GM12865 (cell line): ENCODE data around the gene DPYD.

ENCODE experiments used
- DNase-seq: peaks from one replicate; pipeline ENCODE4 v3.0.0; 2010; ENCODE audit warnings: low read depth
- H3K4me3 ChIP-seq: 2 replicates; pipeline ENCODE4 v1.5.1; 2011; ENCODE audit warnings: mild to moderate bottlenecking, low read depth, low read length, control low read depth
- TF ChIP-seq, protein P1 (sequence below): IDR thresholded peaks from 2 replicates; pipeline ENCODE4 v1.5.1; 2011; ENCODE audit warnings: low read length, control low read depth, low read depth, inconsistent platforms; ENCODE audit not compliant: insufficient read depth; ENCODE audit errors: missing control alignments

DPYD gene

DNA sequence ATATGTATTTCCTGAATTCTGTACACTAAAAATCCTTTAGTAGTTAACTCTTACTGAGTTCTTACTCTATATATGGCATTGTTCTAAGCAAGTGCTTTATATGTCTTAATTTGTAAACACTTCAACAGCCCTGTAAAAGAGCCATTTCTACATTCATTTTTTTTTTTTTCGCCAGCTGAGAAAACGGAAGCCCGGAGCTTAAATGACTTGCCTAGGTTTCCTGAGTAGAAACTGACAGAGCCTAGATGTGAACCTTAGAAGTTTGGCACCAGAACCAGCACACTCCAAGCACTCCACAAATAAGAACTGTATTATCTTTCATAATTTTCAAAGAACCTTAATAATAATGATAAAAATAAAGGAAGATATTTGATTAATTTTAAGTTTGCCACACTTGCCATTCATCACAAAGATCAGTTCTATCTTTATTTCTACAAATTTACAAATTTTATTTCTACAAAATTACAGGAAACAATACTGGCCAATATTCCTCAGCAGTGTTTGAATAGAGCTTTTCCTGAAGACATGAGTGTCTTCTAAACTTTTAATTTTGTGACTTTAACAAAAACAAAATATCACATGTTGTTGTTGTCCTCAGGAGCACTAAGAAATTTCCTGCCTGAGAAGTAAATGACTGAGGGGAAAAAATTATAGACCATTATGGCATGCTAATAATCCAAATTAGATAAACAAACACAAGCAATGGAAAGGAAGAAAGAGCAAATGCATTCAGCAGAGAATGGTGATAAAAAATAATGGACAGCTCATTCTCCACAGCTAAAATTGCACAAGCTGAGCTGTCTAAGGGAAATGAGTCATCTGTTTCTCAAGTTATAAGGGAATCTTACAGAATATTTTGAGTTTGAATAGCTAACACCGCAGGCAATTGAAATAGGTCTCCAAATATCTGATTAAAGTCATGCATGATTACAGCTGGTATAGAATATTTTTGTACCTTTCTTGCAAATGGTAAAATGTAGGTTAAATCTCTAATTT is 71.2 kb downstream of the DPYD start:
- DNase-seq = peak; percentile 45
- peak overlapping the region; percentile 46 for H3K4me3 ChIP-seq
- TF ChIP-seq, protein P1, sequence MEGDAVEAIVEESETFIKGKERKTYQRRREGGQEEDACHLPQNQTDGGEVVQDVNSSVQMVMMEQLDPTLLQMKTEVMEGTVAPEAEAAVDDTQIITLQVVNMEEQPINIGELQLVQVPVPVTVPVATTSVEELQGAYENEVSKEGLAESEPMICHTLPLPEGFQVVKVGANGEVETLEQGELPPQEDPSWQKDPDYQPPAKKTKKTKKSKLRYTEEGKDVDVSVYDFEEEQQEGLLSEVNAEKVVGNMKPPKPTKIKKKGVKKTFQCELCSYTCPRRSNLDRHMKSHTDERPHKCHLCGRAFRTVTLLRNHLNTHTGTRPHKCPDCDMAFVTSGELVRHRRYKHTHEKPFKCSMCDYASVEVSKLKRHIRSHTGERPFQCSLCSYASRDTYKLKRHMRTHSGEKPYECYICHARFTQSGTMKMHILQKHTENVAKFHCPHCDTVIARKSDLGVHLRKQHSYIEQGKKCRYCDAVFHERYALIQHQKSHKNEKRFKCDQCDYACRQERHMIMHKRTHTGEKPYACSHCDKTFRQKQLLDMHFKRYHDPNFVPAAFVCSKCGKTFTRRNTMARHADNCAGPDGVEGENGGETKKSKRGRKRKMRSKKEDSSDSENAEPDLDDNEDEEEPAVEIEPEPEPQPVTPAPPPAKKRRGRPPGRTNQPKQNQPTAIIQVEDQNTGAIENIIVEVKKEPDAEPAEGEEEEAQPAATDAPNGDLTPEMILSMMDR = no peak

GRCh38 chr1:97845805-97846204 is 75.0 kb downstream of the DPYD start:
- TF ChIP-seq, protein P1 = no peak
- H3K4me3 ChIP-seq = no peak overlapping the region
- no peak for DNase-seq

DNA sequence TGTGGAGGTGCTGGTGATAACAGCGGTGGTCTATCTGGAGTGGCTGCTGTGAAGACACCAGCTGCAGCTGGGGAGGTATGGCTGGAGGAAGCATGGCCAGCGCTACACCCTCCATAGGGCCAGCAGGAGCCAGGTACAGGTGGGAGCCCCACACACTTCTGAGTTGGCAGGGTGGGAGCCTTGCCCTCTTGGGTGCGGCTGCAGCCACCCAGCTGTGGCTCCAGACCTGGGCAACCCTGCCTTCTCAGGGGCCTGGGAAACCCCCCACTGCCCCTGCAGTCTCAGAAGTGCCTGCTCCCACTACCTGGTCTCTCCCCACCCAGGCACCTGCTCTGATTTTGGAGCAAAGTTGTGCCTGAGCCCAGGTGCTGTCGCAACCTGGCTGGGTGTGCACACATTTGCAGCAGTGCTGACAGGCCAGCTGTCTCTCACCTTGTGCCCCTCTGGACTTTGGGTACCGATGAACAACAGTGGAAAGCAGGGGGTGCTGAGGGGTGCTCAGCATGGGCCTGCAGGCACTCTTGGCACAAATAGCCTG is 76.2 kb downstream of the DPYD start:
- H3K4me3 ChIP-seq = no peak overlapping the region
- TF ChIP-seq, protein P1 = no peak
- no peak for DNase-seq

DNA sequence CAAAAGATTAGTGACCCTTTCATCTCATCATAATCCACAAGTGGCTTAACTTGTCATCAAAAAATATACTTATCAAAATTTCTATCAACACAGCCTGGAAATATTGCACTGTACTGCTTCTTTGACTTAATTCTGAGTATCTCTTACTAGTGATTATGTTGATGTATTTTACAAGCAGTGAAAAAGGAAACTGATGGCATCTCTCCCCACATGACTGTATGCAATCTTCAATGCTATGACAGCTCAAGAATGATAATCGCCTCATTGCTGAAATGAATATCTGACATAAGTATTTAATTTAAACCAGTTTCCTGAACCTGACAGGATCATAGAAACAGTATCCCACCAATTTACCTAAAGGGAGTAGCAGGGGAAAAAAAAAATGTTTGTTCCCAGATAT is 79.5 kb downstream of the DPYD start:
- TF ChIP-seq, protein P1 = no peak
- DNase-seq = no peak
- no peak overlapping the region for H3K4me3 ChIP-seq

DNA sequence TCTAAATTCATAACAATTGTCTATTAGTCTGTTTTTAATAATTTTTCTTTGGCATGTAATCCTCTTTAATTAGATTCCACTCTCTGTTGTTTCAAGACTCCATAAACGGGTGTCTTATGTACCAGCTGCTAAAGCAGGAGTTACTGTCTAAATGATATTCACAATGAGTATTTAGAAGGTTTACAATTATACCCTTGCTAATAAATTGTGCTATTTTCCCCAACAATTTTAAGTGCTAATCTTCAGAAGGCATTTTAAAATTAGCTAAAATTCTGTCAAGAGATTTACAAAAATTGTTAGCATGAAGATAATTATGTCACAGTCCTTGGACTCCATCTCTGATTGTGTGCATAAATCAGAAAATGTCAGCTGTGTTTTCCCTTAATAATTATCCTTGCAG is 83.7 kb downstream of the DPYD start:
- H3K4me3 ChIP-seq = no peak overlapping the region
- DNase-seq = no peak
- TF ChIP-seq, protein P1 = no peak

DNA sequence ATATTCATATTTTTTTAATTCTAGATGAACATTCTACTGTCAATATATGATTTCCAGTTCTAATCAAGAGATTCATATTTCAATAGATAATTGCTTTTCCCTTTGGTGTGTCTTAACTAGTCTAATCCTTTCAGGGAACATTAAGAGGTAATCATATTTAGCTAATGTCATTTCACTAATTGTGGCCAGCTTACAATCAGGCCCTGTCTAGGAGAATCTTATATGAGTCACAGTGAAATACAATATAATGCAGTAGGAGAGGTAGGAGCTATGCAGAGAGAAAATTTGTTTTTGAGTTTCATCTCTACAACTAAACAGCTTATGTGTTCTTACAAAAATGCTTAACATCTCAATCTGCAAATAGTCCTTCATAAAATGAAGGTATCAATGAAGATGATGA is 85.9 kb downstream of the DPYD start:
- DNase-seq = no peak
- TF ChIP-seq, protein P1 = no peak
- no peak overlapping the region for H3K4me3 ChIP-seq

GRCh38 chr1:97833881-97834280 is 87.0 kb downstream of the DPYD start:
- no peak overlapping the region for H3K4me3 ChIP-seq
- DNase-seq = no peak
- TF ChIP-seq, protein P1 = no peak
